Endothelial cell (in vitro differentiated cells): ENCODE data around the gene PLD5. TPM values are rescaled to one million over a fixed set of nuclear protein-coding genes. Genes with fewer than 3 reads are reported as not detected.

Experiments used
- DNase-seq: peaks from one replicate; pipeline ENCODE4 v3.0.0; 2021; ENCODE audit warnings: low spot score
- H3K27ac Mint-ChIP-seq: one replicate; pipeline ENCODE4 v1.8.0; 2021; ENCODE audit warnings: mixed read lengths, inconsistent platforms; ENCODE audit not compliant: unreplicated experiment
- H3K27me3 Mint-ChIP-seq: one replicate; pipeline ENCODE4 v1.8.0; 2021; ENCODE audit warnings: mild to moderate bottlenecking, moderate library complexity, mixed read lengths, inconsistent platforms; ENCODE audit not compliant: unreplicated experiment
- H3K36me3 Mint-ChIP-seq: one replicate; pipeline ENCODE4 v1.8.0; 2021; ENCODE audit warnings: mild to moderate bottlenecking, low read depth, mixed read lengths, inconsistent platforms; ENCODE audit not compliant: unreplicated experiment
- H3K4me1 Mint-ChIP-seq: one replicate; pipeline ENCODE4 v1.8.0; 2021; ENCODE audit warnings: mild to moderate bottlenecking, mixed read lengths, inconsistent platforms; ENCODE audit not compliant: unreplicated experiment
- H3K4me3 Mint-ChIP-seq: one replicate; pipeline ENCODE4 v1.8.0; 2021; ENCODE audit warnings: mild to moderate bottlenecking, mixed read lengths, inconsistent platforms; ENCODE audit not compliant: unreplicated experiment
- H3K9me3 Mint-ChIP-seq: one replicate; pipeline ENCODE4 v1.8.0; 2021; ENCODE audit warnings: mixed read lengths, inconsistent platforms; ENCODE audit not compliant: unreplicated experiment
- total RNA-seq: library from RNA; stranded (reverse); fragmentation: NEBNext Ultra II Directional; extraction: Animal tissue kit (Norgen Biotek cat#: 25700); gene quantifications from one replicate; pipeline ENCODE4 v1.2.1, GENCODE V29; 2021; ENCODE audit not compliant: unreplicated experiment
- TF ChIP-seq, protein P1 (sequence below): fragments of 200-600 bp; sonication (generic); IDR thresholded peaks from one replicate; pipeline ENCODE4 v1.5.0; 2021; ENCODE audit warnings: antibody characterized with exemption; ENCODE audit not compliant: unreplicated experiment

Gene PLD5
- total RNA-seq, 1 donor from 2014 or later = not detected

DNA sequence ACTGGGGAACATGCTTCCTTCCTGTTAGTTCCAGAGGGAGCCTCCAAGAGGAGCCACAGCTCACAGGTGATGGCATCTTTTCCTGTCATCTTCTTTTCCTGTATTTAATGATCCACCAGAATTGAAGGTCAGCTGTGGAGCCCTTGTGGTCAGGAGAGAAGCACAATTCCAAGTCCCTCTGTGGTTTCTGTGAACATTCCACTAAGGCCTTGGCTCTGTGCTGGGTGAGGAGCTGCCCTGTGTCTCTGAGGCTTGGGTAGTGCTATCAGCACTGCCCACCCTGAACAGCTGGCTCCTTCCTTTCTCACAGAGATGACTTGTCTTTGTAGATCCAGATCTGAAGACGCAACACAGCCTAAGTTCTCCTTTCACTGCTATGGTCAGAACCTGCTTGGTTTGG lies 383.7 kb downstream of the PLD5 start:
- TF ChIP-seq, protein P1, sequence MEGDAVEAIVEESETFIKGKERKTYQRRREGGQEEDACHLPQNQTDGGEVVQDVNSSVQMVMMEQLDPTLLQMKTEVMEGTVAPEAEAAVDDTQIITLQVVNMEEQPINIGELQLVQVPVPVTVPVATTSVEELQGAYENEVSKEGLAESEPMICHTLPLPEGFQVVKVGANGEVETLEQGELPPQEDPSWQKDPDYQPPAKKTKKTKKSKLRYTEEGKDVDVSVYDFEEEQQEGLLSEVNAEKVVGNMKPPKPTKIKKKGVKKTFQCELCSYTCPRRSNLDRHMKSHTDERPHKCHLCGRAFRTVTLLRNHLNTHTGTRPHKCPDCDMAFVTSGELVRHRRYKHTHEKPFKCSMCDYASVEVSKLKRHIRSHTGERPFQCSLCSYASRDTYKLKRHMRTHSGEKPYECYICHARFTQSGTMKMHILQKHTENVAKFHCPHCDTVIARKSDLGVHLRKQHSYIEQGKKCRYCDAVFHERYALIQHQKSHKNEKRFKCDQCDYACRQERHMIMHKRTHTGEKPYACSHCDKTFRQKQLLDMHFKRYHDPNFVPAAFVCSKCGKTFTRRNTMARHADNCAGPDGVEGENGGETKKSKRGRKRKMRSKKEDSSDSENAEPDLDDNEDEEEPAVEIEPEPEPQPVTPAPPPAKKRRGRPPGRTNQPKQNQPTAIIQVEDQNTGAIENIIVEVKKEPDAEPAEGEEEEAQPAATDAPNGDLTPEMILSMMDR = no peak
- peaks cover 5% of the 10 kb centered on the region for H3K4me1 Mint-ChIP-seq

GRCh38 chr1:242139986-242140385 lies 384.5 kb downstream of the PLD5 start:
- TF ChIP-seq, protein P1 = no peak
- H3K4me3 Mint-ChIP-seq = no peak overlapping the region
- DNase-seq = no peak
- no peaks in the 10 kb centered on the region for H3K36me3 Mint-ChIP-seq
- no peaks in the 10 kb centered on the region for H3K9me3 Mint-ChIP-seq
- H3K27me3 Mint-ChIP-seq = peaks cover 2% of the 10 kb centered on the region
- peaks cover 5% of the 10 kb centered on the region for H3K4me1 Mint-ChIP-seq
- no peak overlapping the region for H3K27ac Mint-ChIP-seq

More for the DNA sequence above, 383.7 kb downstream of the PLD5 start:
- DNase-seq = no peak
- no peaks in the 10 kb centered on the region for H3K36me3 Mint-ChIP-seq
- H3K4me3 Mint-ChIP-seq = no peak overlapping the region
- no peaks in the 10 kb centered on the region for H3K9me3 Mint-ChIP-seq
- H3K27ac Mint-ChIP-seq = no peak overlapping the region
- H3K27me3 Mint-ChIP-seq = peaks cover 2% of the 10 kb centered on the region

DNA sequence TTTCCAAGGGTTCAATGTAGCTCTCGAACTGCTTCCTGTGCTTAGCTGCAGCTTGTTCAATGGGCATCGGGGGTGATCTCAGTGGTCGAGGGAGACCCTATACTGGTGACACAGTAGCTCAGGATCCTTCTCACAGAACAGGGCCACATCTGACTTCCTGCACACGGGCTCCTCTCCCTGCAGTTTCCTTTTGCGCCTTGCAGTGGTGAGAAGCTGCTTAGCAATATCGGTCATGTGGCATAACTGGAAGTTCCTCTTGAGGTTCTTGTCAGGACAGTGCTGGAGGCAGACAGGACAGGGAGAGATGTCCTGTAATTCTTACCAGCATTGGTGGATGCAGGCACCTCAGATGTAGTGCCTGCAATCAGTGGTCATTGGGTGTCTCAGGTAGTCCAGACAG lies 385.1 kb downstream of the PLD5 start:
- H3K9me3 Mint-ChIP-seq = no peaks in the 10 kb centered on the region
- no peak overlapping the region for H3K4me3 Mint-ChIP-seq
- no peak overlapping the region for H3K27ac Mint-ChIP-seq
- no peaks in the 10 kb centered on the region for H3K36me3 Mint-ChIP-seq
- peaks cover 5% of the 10 kb centered on the region for H3K4me1 Mint-ChIP-seq
- peaks cover 2% of the 10 kb centered on the region for H3K27me3 Mint-ChIP-seq
- no peak for DNase-seq
- TF ChIP-seq, protein P1 = no peak

- TF ChIP-seq, protein P1 = no peak
- no peaks in the 10 kb centered on the region for H3K36me3 Mint-ChIP-seq
- no peaks in the 10 kb centered on the region for H3K9me3 Mint-ChIP-seq
- no peaks in the 10 kb centered on the region for H3K4me1 Mint-ChIP-seq
- no peaks in the 10 kb centered on the region for H3K27me3 Mint-ChIP-seq
- no peak overlapping the region for H3K27ac Mint-ChIP-seq
- DNase-seq = no peak
- no peak overlapping the region for H3K4me3 Mint-ChIP-seq
Observed at GRCh38 chr1:242133796-242134195, 390.7 kb downstream of the PLD5 start.

DNA sequence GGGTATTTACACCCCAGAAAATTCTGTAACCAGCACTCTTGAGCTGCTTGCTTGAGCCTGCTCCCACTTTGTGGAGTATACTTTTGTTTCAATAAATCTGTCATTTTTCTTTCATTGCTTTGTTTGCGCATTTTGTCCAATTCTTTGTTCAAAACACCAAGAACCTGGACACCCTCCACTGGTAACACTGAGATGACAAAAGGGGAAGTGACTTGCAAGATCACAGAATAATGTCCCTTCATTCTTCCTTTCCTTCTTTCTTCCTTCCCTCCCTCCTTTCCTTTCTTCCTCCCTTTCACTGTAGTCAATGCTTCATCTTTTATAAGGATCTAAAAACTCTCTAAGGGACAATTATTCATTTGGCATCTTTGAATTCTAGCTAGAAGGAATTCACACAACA lies 391.1 kb downstream of the PLD5 start:
- H3K4me3 Mint-ChIP-seq = no peak overlapping the region
- TF ChIP-seq, protein P1 = no peak
- DNase-seq = no peak

More for the DNA sequence above, 391.1 kb downstream of the PLD5 start:
- no peaks in the 10 kb centered on the region for H3K9me3 Mint-ChIP-seq
- H3K27me3 Mint-ChIP-seq = no peaks in the 10 kb centered on the region
- no peak overlapping the region for H3K27ac Mint-ChIP-seq
- no peaks in the 10 kb centered on the region for H3K36me3 Mint-ChIP-seq
- H3K4me1 Mint-ChIP-seq = no peaks in the 10 kb centered on the region
